Measurements from ENCODE around the gene PWWP2B. TPM values are rescaled to one million over a fixed set of nuclear protein-coding genes. Genes with fewer than 3 reads are reported as not detected.

Gene PWWP2B
- total RNA-seq, 4 donors from 2014 or later = 45.9 to 129 (median 61.2) TPM

- H3K4me1 ChIP-seq = peaks cover 36 to 70% (median 65%) of the 10 kb centered on the region in 4 donors
- in situ Hi-C loops (cut with MboI; ENCODE audit: low pct_ligation_motif_present in 1 of 4, low pct_unique_long_range_greater_than_20kb in 1 of 4, low sequenced_read_pairs in 3 of 4) = loop anchor here in 2 of 4 donors (25.0 kb wide), 2 partner anchors 139 to 239 kb away; partner anchors contain the start of gene INPP5A (in 2 of the 2)
- no peaks in the 10 kb centered on the region for H3K9me3 ChIP-seq
- DNase-seq = peak; percentile 67
- TF ChIP-seq EP300 (IDR thresholded peaks at IDR 0.05; ENCODE audit: low read depth) = no peak
- peak in 2 of 3 donors; percentile 35 to 60 for TF ChIP-seq POLR2AphosphoS5 (IDR thresholded peaks at IDR 0.05)
- TF ChIP-seq CTCF (IDR thresholded peaks at IDR 0.05) = peak in 2 of 5 experiments; percentile 23 to 35
- peak overlapping the region; percentile 90 to 98 (median 96) for H3K27ac ChIP-seq
- intact Hi-C loops (cut with DNase I; ENCODE audit: low total_unique reads) = loop anchor here (5.0 kb wide), 1 partner anchor 244 kb away; no protein-coding TSS in a partner anchor
- H3K36me3 ChIP-seq = no peaks in the 10 kb centered on the region
- H3K27me3 ChIP-seq = no peaks in the 10 kb centered on the region
- peak overlapping the region; percentile 49 to 87 (median 79) for H3K4me3 ChIP-seq
- WGBS, 2 donors (ENCODE audit: low coverage in 1 of 2) = 7% methylated on average over 37 of the region's 40 CpGs; no CpG with 5 or more reads in 1 of the 2 donors
Measured at GRCh38 chr10:132397671-132398565, 918 bp downstream of the PWWP2B start.

- Histone ChIP-seq H3K4me3 (peak overlapping the region in 2 of 4 donors; percentile 72 to 87), H3K27ac (peak overlapping the region; percentile 90 to 98 (median 96)), H3K9me3 (no peaks in the 10 kb centered on the region), H3K27me3 (no peaks in the 10 kb centered on the region), H3K4me1 (peaks cover 37 to 72% (median 70%) of the 10 kb centered on the region in 4 donors), H3K36me3 (no peaks in the 10 kb centered on the region)
- DNase-seq = peak; percentile 21
- 57% methylated on average over 12 of the region's 13 CpGs; no CpG with 5 or more reads in 1 of the 2 donors for WGBS, 2 donors (ENCODE audit: low coverage in 1 of 2)
- intact Hi-C loops (cut with DNase I; ENCODE audit: low total_unique reads) = loop anchor here (5.0 kb wide), 1 partner anchor 244 kb away; no protein-coding TSS in a partner anchor
- in situ Hi-C loops (cut with MboI; ENCODE audit: low pct_ligation_motif_present in 1 of 4, low pct_unique_long_range_greater_than_20kb in 1 of 4, low sequenced_read_pairs in 3 of 4) = loop anchor here in 2 of 4 donors (25.0 kb wide), 2 partner anchors 139 to 239 kb away; partner anchors contain the start of gene INPP5A (in 2 of the 2)
- TF ChIP-seq CTCF (IDR thresholded peaks at IDR 0.05) (no peak), POLR2AphosphoS5 (IDR thresholded peaks at IDR 0.05) (no peak), POLR2A (IDR thresholded peaks at IDR 0.05) (no peak), EP300 (IDR thresholded peaks at IDR 0.05; ENCODE audit: low read depth) (no peak)
Measured at GRCh38 chr10:132398566-132398991, 1.6 kb downstream of the PWWP2B start.

GRCh38 chr10:132399117-132400035 is 2.4 kb downstream of the PWWP2B start:
- H3K4me3 ChIP-seq = peak overlapping the region in 2 of 4 donors; percentile 72 to 87
- intact Hi-C loops (cut with DNase I; ENCODE audit: low total_unique reads) = loop anchor here (5.0 kb wide), 1 partner anchor 243 kb away; no protein-coding TSS in a partner anchor
- in situ Hi-C loops (cut with MboI; ENCODE audit: low pct_ligation_motif_present in 1 of 4, low pct_unique_long_range_greater_than_20kb in 1 of 4, low sequenced_read_pairs in 3 of 4) = loop anchor here in 2 of 4 donors (25.0 kb wide), 2 partner anchors 138 to 238 kb away; partner anchors contain the start of gene INPP5A (in 2 of the 2)

More at GRCh38 chr10:132399117-132400035, 2.4 kb downstream of the PWWP2B start:
- peaks cover 37 to 77% (median 74%) of the 10 kb centered on the region in 4 donors for H3K4me1 ChIP-seq
- TF ChIP-seq EP300 (IDR thresholded peaks at IDR 0.05; ENCODE audit: low read depth) (no peak), POLR2AphosphoS5 (IDR thresholded peaks at IDR 0.05) (peak; percentile 50 to 75 (median 71)), POLR2A (IDR thresholded peaks at IDR 0.05) (peak; percentile 80), CTCF (IDR thresholded peaks at IDR 0.05) (no peak)
- H3K36me3 ChIP-seq = no peaks in the 10 kb centered on the region
- peak; percentile 80 for DNase-seq
- peak overlapping the region; percentile 90 to 98 (median 96) for H3K27ac ChIP-seq
- no peaks in the 10 kb centered on the region for H3K27me3 ChIP-seq
- WGBS, 2 donors (ENCODE audit: low coverage in 1 of 2) = 70% methylated on average over 25 of the region's 27 CpGs; no CpG with 5 or more reads in 1 of the 2 donors
- H3K9me3 ChIP-seq = no peaks in the 10 kb centered on the region
